ENCODE data around the gene LIPT2.

DNA sequence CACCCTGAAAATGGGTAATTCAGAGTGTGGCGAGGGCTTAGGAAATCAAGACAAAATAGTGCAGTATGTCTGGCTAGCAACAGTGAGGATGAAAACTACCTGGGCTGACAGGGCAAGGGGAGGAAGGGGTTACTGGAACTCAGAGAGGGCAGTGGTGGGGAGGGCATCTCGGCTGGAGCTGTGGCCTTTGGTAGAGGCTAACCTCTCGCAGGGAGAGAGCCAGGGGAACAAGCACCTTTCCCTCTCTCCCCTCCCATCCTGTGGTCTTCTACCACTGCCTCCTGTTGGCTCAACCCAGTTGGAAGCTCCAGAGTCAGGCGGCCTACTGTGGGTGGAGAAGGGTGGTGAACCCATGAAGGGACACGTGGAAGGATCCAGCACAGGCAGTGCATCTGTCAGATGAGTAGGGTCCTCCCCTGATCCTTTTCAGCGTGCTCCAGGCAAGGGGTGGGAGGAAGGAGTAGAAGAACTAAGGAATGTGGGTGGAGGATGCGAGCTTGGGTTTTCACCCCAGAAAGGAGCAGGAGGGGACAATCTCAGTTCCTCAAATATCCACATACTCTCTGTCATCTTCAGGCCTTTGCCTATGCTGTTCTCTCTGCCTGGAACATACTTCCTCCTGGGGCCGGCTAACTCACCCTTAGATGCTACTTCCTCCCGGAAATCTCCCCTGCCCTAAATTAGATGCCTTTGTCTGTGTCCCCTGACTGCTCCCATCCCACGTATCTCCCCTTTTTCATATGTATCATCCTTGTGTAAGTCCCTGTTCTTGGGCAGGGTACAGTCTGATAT, 19.9 kb downstream of the LIPT2 start:
- TF ChIP-seq, protein P1, sequence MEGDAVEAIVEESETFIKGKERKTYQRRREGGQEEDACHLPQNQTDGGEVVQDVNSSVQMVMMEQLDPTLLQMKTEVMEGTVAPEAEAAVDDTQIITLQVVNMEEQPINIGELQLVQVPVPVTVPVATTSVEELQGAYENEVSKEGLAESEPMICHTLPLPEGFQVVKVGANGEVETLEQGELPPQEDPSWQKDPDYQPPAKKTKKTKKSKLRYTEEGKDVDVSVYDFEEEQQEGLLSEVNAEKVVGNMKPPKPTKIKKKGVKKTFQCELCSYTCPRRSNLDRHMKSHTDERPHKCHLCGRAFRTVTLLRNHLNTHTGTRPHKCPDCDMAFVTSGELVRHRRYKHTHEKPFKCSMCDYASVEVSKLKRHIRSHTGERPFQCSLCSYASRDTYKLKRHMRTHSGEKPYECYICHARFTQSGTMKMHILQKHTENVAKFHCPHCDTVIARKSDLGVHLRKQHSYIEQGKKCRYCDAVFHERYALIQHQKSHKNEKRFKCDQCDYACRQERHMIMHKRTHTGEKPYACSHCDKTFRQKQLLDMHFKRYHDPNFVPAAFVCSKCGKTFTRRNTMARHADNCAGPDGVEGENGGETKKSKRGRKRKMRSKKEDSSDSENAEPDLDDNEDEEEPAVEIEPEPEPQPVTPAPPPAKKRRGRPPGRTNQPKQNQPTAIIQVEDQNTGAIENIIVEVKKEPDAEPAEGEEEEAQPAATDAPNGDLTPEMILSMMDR (IDR thresholded peaks at IDR 0.05), result no peak
- TF ChIP-seq, protein P2, sequence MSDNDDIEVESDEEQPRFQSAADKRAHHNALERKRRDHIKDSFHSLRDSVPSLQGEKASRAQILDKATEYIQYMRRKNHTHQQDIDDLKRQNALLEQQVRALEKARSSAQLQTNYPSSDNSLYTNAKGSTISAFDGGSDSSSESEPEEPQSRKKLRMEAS (CRISPR knock-in tag; IDR thresholded peaks at IDR 0.05), result no peak
- TF ChIP-seq TP53 (CRISPR knock-in tag; IDR thresholded peaks at IDR 0.05) (no peak), ZNF263 (CRISPR knock-in tag; IDR thresholded peaks at IDR 0.05; ENCODE audit: low read depth) (no peak), ESRRA (CRISPR knock-in tag; IDR thresholded peaks at IDR 0.05; ENCODE audit: borderline replicate concordance) (no peak), FOXJ3 (CRISPR knock-in tag; IDR thresholded peaks at IDR 0.05; ENCODE audit: borderline replicate concordance) (no peak), ELF4 (CRISPR knock-in tag; IDR thresholded peaks at IDR 0.05; ENCODE audit: low read depth) (no peak), CREM (CRISPR knock-in tag; IDR thresholded peaks at IDR 0.05) (no peak), JUN (CRISPR knock-in tag; IDR thresholded peaks at IDR 0.05) (no peak)
- TF ChIP-seq, protein P3, sequence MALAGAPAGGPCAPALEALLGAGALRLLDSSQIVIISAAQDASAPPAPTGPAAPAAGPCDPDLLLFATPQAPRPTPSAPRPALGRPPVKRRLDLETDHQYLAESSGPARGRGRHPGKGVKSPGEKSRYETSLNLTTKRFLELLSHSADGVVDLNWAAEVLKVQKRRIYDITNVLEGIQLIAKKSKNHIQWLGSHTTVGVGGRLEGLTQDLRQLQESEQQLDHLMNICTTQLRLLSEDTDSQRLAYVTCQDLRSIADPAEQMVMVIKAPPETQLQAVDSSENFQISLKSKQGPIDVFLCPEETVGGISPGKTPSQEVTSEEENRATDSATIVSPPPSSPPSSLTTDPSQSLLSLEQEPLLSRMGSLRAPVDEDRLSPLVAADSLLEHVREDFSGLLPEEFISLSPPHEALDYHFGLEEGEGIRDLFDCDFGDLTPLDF (CRISPR knock-in tag; IDR thresholded peaks at IDR 0.05), result no peak
